ENCODE measurements around the gene TRABD2B.

DNA sequence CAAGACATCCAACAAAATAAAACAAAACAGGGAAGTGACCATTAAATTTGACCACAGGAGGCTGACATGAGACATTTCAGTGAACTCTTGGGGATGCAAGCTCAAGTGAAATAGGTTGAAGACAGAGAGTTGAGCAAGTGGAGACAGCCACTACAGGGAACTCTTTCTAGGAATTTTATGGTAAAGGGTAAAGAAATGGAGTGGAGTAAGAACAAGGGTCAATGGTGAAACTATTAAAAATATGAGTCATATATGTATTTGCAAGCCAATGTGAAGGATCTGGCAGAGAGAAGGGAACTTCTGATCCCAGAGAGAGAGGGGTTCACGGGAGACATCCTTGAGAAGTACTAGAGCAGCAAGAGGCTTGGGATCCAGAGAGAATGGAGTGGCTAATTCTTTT, 9.1 kb upstream of the TRABD2B start:
- TF ChIP-seq HOXA7 (CRISPR knock-in tag; IDR thresholded peaks at IDR 0.05): no peak
- no peak for TF ChIP-seq FLYWCH1 (CRISPR knock-in tag; IDR thresholded peaks at IDR 0.05)
- no peak for TF ChIP-seq EZH2 (conservative IDR thresholded peaks at IDR 0.05; ENCODE audit: low read depth, low read length)
- TF ChIP-seq YEATS4 (CRISPR knock-in tag; IDR thresholded peaks at IDR 0.05; ENCODE audit: borderline replicate concordance): no peak
- no peak for TF ChIP-seq HDAC2 (CRISPR knock-in tag; IDR thresholded peaks at IDR 0.05)
- no peak for TF ChIP-seq ZNF598 (CRISPR knock-in tag; IDR thresholded peaks at IDR 0.05; ENCODE audit: borderline replicate concordance)
- no peak for TF ChIP-seq MAFK (conservative IDR thresholded peaks at IDR 0.05 in 1 of 2, IDR thresholded peaks at IDR 0.05 in 1 of 2; ENCODE audit: low read length in 2 of 2)
- no peak for TF ChIP-seq SMC3 (IDR thresholded peaks at IDR 0.05; ENCODE audit: low read length)
- TF ChIP-seq, protein P1, sequence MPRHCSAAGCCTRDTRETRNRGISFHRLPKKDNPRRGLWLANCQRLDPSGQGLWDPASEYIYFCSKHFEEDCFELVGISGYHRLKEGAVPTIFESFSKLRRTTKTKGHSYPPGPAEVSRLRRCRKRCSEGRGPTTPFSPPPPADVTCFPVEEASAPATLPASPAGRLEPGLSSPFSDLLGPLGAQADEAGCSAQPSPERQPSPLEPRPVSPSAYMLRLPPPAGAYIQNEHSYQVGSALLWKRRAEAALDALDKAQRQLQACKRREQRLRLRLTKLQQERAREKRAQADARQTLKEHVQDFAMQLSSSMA (CRISPR knock-in tag; IDR thresholded peaks at IDR 0.05): no peak
- TF ChIP-seq FOXM1 (CRISPR knock-in tag; IDR thresholded peaks at IDR 0.05): no peak
- TF ChIP-seq TGIF2 (CRISPR knock-in tag; IDR thresholded peaks at IDR 0.05): no peak
- no peak for TF ChIP-seq FOSL2 (CRISPR knock-in tag; IDR thresholded peaks at IDR 0.05)
- TF ChIP-seq USF2 (IDR thresholded peaks at IDR 0.05; ENCODE audit: low read depth, low read length): no peak
- no peak for TF ChIP-seq USF2 (CRISPR knock-in tag; IDR thresholded peaks at IDR 0.05; ENCODE audit: borderline replicate concordance)
